HepG2 (cell line): Measurements from ENCODE around the gene AHCY. TPM values are rescaled to one million over a fixed set of nuclear protein-coding genes. Genes with fewer than 3 reads are reported as not detected.
A peak's percentile ranks its signal among the peaks of the same experiment; 100 is the strongest.

Experiments used
- HDAC1 ChIP-seq: sonication (generic); formaldehyde crosslinking; IDR thresholded peaks from 2 replicates; pipeline ENCODE4 v1.5.1; 2020; ENCODE audit warnings: mild to moderate bottlenecking, missing genetic modification reagents
- MEIS1 ChIP-seq: sonication (generic); formaldehyde crosslinking; IDR thresholded peaks from 2 replicates; pipeline ENCODE4 v1.9.0; 2021; ENCODE audit warnings: mild to moderate bottlenecking, missing genetic modification reagents, moderate library complexity, borderline replicate concordance
- PAX8 ChIP-seq: sonication (generic); formaldehyde crosslinking; IDR thresholded peaks from 2 replicates; pipeline ENCODE4 v1.8.0; 2022; ENCODE audit warnings: mild to moderate bottlenecking, missing genetic modification reagents, borderline replicate concordance
- SIX1 ChIP-seq: sonication (generic); formaldehyde crosslinking; IDR thresholded peaks from 2 replicates; pipeline ENCODE4 v1.4.0; 2020; ENCODE audit warnings: missing genetic modification reagents, borderline replicate concordance
- ZFP1 ChIP-seq: IDR thresholded peaks from 2 replicates; pipeline ENCODE4 v1.6.1; 2016
- ZNF138 ChIP-seq: sonication (generic); formaldehyde crosslinking; IDR thresholded peaks from 2 replicates; pipeline ENCODE4 v1.5.0; 2020; ENCODE audit warnings: mild to moderate bottlenecking, low read depth, missing genetic modification reagents
- ZNF549 ChIP-seq: sonication (generic); formaldehyde crosslinking; IDR thresholded peaks from 2 replicates; pipeline ENCODE4 v1.5.0; 2020; ENCODE audit warnings: missing genetic modification reagents
- ZNF768 ChIP-seq: sonication (generic); formaldehyde crosslinking; IDR thresholded peaks from 2 replicates; pipeline ENCODE4 v1.4.0; 2020; ENCODE audit warnings: missing genetic modification reagents
- polyA plus RNA-seq, 8 experiments: library from polyadenylated mRNA; depleted of rRNA in 3 of 8; stranded (reverse) in 7 of 8; unstranded in 1 of 8; fragments of >200 nt; fragmentation: Illumina TruSeq in 4 of 8; extraction: Trizol in 4 of 8; gene quantifications; 2 replicates each; pipeline versions ENCODE4 v1.2.1 to v1.2.3, GENCODE V29; 2011 to 2016; ENCODE audit warnings: low read depth in 4 of 8, missing spikeins in 1 of 8, mixed read lengths in 1 of 8; ENCODE audit not compliant: insufficient read depth in 1 of 8
- total RNA-seq, 5 experiments: library from RNA; depleted of rRNA; stranded (reverse); fragments of >200 nt; fragmentation: Illumina TruSeq; extraction: Trizol; gene quantifications; 2 replicates each; pipeline ENCODE4 v1.2.3, GENCODE V29; 2016; ENCODE audit warnings: low read depth in 1 of 5
- TF ChIP-seq, protein P1 (sequence below): IDR thresholded peaks from 2 replicates; pipeline ENCODE4 v1.6.1; 2016; ENCODE audit warnings: low read depth, control low read depth
- TF ChIP-seq, protein P2 (sequence below): sonication (generic); formaldehyde crosslinking; IDR thresholded peaks from 2 replicates; pipeline ENCODE4 v1.4.0; 2020; ENCODE audit warnings: low read depth, missing genetic modification reagents
- TF ChIP-seq, protein P3 (sequence below): sonication (generic); formaldehyde crosslinking; IDR thresholded peaks from 2 replicates; pipeline ENCODE4 v1.9.0; 2022; ENCODE audit warnings: low read depth, missing genetic modification reagents
- TF ChIP-seq, protein P4 (sequence below): sonication (generic); formaldehyde crosslinking; IDR thresholded peaks from 2 replicates; pipeline ENCODE4 v1.5.0; 2020; ENCODE audit warnings: mild to moderate bottlenecking, missing genetic modification reagents
- TF ChIP-seq, protein P5 (sequence below): sonication (generic); formaldehyde crosslinking; IDR thresholded peaks from 2 replicates; pipeline ENCODE4 v1.4.0; 2020; ENCODE audit warnings: missing genetic modification reagents, borderline replicate concordance
- TF ChIP-seq, protein P6 (sequence below): sonication (generic); formaldehyde crosslinking; IDR thresholded peaks from 2 replicates; pipeline ENCODE4 v1.4.0; 2020; ENCODE audit warnings: mild to moderate bottlenecking, missing genetic modification reagents
- TF ChIP-seq, protein P7 (sequence below): sonication (generic); formaldehyde crosslinking; IDR thresholded peaks from 2 replicates; pipeline ENCODE4 v1.5.0; 2020; ENCODE audit warnings: missing genetic modification reagents, mild to moderate bottlenecking, borderline replicate concordance

The AHCY gene
- total and polyA plus RNA-seq, 2 of the 13 experiments (the other 11 are each of a cell fraction or from before 2014, with no cell fraction given) = 407 to 419 TPM

DNA sequence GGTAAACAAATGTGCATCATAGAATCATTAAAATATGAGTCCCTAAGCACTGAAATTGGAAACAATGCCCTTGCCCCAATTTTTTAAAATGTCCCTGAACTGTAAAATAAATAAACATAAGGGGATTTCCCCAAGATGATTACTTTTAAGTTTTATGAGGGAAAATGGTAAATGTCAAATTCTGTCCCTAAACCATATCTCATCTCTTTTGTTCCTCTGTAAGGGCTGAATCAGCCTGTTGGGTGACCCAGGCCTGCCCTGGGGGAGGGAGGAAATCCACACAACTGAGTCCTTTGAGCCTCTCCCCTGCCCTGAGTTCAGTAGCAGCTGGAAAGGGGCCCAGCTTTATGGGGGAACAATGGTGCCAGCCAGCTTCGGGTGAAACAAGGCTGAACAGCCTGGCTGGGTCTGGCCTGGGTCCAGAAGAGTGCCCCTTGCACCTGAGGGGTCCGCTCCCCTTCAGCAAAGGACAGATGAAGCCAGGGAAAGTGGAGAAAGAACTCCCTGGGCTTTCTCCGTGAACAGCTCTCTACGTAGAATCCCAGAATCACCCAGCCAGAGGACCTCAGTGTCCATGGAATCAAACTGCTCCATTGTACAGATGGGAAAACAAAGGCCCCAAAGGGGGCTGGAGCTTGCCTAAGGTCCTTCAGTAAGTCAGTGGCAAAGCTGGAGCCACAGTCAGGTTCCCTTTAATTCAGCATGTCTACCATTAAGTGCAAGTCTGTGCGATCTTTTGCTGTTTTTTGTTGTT lies 31.7 kb upstream of the AHCY start (continued):
- TF ChIP-seq SIX1 (CRISPR knock-in tag) (no peak), ZNF549 (CRISPR knock-in tag) (no peak), ZNF768 (peak; percentile 55; the same call in 1 of the 2 replicates), HDAC1 (CRISPR knock-in tag) (peak; percentile 66), ZFP1 (CRISPR knock-in tag) (no peak), ZNF138 (CRISPR knock-in tag) (no peak), MEIS1 (no peak; the same call in 1 of the 2 replicates), PAX8 (no peak)
- TF ChIP-seq, protein P1, sequence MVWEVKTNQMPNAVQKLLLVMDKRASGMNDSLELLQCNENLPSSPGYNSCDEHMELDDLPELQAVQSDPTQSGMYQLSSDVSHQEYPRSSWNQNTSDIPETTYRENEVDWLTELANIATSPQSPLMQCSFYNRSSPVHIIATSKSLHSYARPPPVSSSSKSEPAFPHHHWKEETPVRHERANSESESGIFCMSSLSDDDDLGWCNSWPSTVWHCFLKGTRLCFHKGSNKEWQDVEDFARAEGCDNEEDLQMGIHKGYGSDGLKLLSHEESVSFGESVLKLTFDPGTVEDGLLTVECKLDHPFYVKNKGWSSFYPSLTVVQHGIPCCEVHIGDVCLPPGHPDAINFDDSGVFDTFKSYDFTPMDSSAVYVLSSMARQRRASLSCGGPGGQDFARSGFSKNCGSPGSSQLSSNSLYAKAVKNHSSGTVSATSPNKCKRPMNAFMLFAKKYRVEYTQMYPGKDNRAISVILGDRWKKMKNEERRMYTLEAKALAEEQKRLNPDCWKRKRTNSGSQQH (CRISPR knock-in tag) = 0 out of 2 replicates have a peak, but pooled peaks have one; percentile 23
- TF ChIP-seq, protein P2, sequence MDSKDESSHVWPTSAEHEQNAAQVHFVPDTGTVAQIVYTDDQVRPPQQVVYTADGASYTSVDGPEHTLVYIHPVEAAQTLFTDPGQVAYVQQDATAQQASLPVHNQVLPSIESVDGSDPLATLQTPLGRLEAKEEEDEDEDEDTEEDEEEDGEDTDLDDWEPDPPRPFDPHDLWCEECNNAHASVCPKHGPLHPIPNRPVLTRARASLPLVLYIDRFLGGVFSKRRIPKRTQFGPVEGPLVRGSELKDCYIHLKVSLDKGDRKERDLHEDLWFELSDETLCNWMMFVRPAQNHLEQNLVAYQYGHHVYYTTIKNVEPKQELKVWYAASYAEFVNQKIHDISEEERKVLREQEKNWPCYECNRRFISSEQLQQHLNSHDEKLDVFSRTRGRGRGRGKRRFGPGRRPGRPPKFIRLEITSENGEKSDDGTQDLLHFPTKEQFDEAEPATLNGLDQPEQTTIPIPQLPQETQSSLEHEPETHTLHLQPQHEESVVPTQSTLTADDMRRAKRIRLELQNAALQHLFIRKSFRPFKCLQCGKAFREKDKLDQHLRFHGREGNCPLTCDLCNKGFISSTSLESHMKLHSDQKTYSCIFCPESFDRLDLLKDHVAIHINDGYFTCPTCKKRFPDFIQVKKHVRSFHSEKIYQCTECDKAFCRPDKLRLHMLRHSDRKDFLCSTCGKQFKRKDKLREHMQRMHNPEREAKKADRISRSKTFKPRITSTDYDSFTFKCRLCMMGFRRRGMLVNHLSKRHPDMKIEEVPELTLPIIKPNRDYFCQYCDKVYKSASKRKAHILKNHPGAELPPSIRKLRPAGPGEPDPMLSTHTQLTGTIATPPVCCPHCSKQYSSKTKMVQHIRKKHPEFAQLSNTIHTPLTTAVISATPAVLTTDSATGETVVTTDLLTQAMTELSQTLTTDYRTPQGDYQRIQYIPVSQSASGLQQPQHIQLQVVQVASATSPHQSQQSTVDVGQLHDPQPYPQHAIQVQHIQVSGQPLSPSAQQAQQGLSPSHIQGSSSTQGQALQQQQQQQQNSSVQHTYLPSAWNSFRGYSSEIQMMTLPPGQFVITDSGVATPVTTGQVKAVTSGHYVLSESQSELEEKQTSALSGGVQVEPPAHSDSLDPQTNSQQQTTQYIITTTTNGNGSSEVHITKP (CRISPR knock-in tag) = no peak
- TF ChIP-seq, protein P3, sequence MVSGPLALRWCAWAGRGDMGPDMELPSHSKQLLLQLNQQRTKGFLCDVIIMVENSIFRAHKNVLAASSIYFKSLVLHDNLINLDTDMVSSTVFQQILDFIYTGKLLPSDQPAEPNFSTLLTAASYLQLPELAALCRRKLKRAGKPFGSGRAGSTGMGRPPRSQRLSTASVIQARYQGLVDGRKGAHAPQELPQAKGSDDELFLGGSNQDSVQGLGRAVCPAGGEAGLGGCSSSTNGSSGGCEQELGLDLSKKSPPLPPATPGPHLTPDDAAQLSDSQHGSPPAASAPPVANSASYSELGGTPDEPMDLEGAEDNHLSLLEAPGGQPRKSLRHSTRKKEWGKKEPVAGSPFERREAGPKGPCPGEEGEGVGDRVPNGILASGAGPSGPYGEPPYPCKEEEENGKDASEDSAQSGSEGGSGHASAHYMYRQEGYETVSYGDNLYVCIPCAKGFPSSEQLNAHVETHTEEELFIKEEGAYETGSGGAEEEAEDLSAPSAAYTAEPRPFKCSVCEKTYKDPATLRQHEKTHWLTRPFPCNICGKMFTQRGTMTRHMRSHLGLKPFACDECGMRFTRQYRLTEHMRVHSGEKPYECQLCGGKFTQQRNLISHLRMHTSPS (CRISPR knock-in tag) = peak; percentile 83
- TF ChIP-seq, protein P4, sequence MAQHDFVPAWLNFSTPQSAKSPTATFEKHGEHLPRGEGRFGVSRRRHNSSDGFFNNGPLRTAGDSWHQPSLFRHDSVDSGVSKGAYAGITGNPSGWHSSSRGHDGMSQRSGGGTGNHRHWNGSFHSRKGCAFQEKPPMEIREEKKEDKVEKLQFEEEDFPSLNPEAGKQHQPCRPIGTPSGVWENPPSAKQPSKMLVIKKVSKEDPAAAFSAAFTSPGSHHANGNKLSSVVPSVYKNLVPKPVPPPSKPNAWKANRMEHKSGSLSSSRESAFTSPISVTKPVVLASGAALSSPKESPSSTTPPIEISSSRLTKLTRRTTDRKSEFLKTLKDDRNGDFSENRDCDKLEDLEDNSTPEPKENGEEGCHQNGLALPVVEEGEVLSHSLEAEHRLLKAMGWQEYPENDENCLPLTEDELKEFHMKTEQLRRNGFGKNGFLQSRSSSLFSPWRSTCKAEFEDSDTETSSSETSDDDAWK (CRISPR knock-in tag) = no peak
- TF ChIP-seq, protein P5, sequence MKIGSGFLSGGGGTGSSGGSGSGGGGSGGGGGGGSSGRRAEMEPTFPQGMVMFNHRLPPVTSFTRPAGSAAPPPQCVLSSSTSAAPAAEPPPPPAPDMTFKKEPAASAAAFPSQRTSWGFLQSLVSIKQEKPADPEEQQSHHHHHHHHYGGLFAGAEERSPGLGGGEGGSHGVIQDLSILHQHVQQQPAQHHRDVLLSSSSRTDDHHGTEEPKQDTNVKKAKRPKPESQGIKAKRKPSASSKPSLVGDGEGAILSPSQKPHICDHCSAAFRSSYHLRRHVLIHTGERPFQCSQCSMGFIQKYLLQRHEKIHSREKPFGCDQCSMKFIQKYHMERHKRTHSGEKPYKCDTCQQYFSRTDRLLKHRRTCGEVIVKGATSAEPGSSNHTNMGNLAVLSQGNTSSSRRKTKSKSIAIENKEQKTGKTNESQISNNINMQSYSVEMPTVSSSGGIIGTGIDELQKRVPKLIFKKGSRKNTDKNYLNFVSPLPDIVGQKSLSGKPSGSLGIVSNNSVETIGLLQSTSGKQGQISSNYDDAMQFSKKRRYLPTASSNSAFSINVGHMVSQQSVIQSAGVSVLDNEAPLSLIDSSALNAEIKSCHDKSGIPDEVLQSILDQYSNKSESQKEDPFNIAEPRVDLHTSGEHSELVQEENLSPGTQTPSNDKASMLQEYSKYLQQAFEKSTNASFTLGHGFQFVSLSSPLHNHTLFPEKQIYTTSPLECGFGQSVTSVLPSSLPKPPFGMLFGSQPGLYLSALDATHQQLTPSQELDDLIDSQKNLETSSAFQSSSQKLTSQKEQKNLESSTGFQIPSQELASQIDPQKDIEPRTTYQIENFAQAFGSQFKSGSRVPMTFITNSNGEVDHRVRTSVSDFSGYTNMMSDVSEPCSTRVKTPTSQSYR (CRISPR knock-in tag) = peak; percentile 51; the same call in 1 of the 2 replicates
- TF ChIP-seq, protein P6, sequence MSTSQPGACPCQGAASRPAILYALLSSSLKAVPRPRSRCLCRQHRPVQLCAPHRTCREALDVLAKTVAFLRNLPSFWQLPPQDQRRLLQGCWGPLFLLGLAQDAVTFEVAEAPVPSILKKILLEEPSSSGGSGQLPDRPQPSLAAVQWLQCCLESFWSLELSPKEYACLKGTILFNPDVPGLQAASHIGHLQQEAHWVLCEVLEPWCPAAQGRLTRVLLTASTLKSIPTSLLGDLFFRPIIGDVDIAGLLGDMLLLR = no peak
- TF ChIP-seq, protein P7, sequence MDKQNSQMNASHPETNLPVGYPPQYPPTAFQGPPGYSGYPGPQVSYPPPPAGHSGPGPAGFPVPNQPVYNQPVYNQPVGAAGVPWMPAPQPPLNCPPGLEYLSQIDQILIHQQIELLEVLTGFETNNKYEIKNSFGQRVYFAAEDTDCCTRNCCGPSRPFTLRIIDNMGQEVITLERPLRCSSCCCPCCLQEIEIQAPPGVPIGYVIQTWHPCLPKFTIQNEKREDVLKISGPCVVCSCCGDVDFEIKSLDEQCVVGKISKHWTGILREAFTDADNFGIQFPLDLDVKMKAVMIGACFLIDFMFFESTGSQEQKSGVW (CRISPR knock-in tag) = no peak
